Upper lobe of right lung (tissue), 1 donor: ENCODE measurements around the gene TBC1D21. TPM values are rescaled to one million over a fixed set of nuclear protein-coding genes. Genes with fewer than 3 reads are reported as not detected.
A peak's percentile ranks its signal among the peaks of the same experiment; 100 is the strongest.

Source experiments
- ATAC-seq: fragments of 200-7000 bp; cut with Tn5 transposase; one replicate; pipeline ENCODE4 v1.9.1; 2020; ENCODE audit warnings: mild to moderate bottlenecking, moderate library complexity
- DNase-seq: peaks from one replicate; pipeline ENCODE4 v3.0.0-alpha.2; 2020
- H3K27ac ChIP-seq: fragments of 200-600 bp; one replicate; pipeline ENCODE4 v1.8.0; 2022
- H3K27me3 ChIP-seq: fragments of 200-600 bp; one replicate; pipeline ENCODE4 v1.8.0; 2022; ENCODE audit warnings: mild to moderate bottlenecking
- H3K36me3 ChIP-seq: fragments of 200-600 bp; one replicate; pipeline ENCODE4 v1.8.0; 2022
- H3K4me1 ChIP-seq: fragments of 200-600 bp; one replicate; pipeline ENCODE4 v1.8.0; 2022
- H3K4me3 ChIP-seq: fragments of 200-600 bp; one replicate; pipeline ENCODE4 v1.8.0; 2022; ENCODE audit warnings: mild to moderate bottlenecking
- H3K9me3 ChIP-seq: fragments of 200-600 bp; one replicate; pipeline ENCODE4 v1.8.0; 2022
- CTCF ChIP-seq: fragments of 200-600 bp; IDR thresholded peaks from one replicate; pipeline ENCODE4 v1.8.0; 2022; ENCODE audit warnings: antibody characterized with exemption
- intact Hi-C: fragments of 100-400 bp; cut with DNase I; formaldehyde crosslinking; loops from one replicate; pipeline ENCODE4 v1.11.0; 2022
- total RNA-seq: library from RNA; stranded (reverse); fragmentation: NEBNext Ultra II Directional; extraction: Animal tissue kit (Norgen Biotek cat#: 25700); gene quantifications from one replicate; pipeline ENCODE4 v1.2.1, GENCODE V29; 2021
- donor health status: DM: no; HTN: yes; CAD: no; lungs with severe emphysema.

The TBC1D21 gene
- total RNA-seq, 1 donor from 2014 or later = not detected

- ATAC-seq = no peak
- Histone ChIP-seq H3K4me1 (peaks cover 14% of the 10 kb centered on the region), H3K9me3 (no peaks in the 10 kb centered on the region), H3K27me3 (no peaks in the 10 kb centered on the region), H3K4me3 (no peak overlapping the region), H3K27ac (no peak overlapping the region), H3K36me3 (no peaks in the 10 kb centered on the region)
- intact Hi-C loops = no loop called here
- no peak for DNase-seq
- no peak for TF ChIP-seq CTCF
These were observed 59.2 kb downstream of the TBC1D21 start for GRCh38 chr15:73932381-73933191.

- intact Hi-C loops = no loop called here
- Histone ChIP-seq H3K36me3 (no peaks in the 10 kb centered on the region), H3K9me3 (no peaks in the 10 kb centered on the region), H3K27me3 (no peaks in the 10 kb centered on the region), H3K27ac (no peak overlapping the region), H3K4me3 (no peak overlapping the region), H3K4me1 (peaks cover 8% of the 10 kb centered on the region)
- ATAC-seq (no peak), DNase-seq (no peak)
- TF ChIP-seq CTCF = no peak
These were observed 60.9 kb downstream of the TBC1D21 start for GRCh38 chr15:73934281-73934680.

- intact Hi-C loops = no loop called here
- Histone ChIP-seq H3K36me3 (no peaks in the 10 kb centered on the region), H3K9me3 (no peaks in the 10 kb centered on the region), H3K4me3 (no peak overlapping the region), H3K4me1 (peaks cover 13% of the 10 kb centered on the region), H3K27ac (no peak overlapping the region), H3K27me3 (no peaks in the 10 kb centered on the region)
- ATAC-seq (no peak), DNase-seq (no peak)
- TF ChIP-seq CTCF = no peak
These were observed 62.2 kb downstream of the TBC1D21 start for GRCh38 chr15:73935547-73935946.

- intact Hi-C loops = no loop called here
- DNase-seq (no peak), ATAC-seq (no peak)
- Histone ChIP-seq H3K9me3 (no peaks in the 10 kb centered on the region), H3K4me1 (peaks cover 19% of the 10 kb centered on the region), H3K36me3 (no peaks in the 10 kb centered on the region), H3K4me3 (no peak overlapping the region), H3K27me3 (no peaks in the 10 kb centered on the region), H3K27ac (no peak overlapping the region)
- TF ChIP-seq CTCF = peak; percentile 18
These were observed 62.8 kb downstream of the TBC1D21 start for GRCh38 chr15:73936181-73936580.

GRCh38 chr15:73936588-73937290 is 63.4 kb downstream of the TBC1D21 start:
- Histone ChIP-seq H3K27me3 (no peaks in the 10 kb centered on the region), H3K4me3 (no peak overlapping the region), H3K27ac (no peak overlapping the region), H3K9me3 (no peaks in the 10 kb centered on the region), H3K36me3 (no peaks in the 10 kb centered on the region), H3K4me1 (peaks cover 20% of the 10 kb centered on the region)
- no peak for TF ChIP-seq CTCF
- ATAC-seq (no peak), DNase-seq (no peak)
- intact Hi-C loops = no loop called here
